Measurements from ENCODE around the gene PDZK1. TPM values are rescaled to one million over a fixed set of nuclear protein-coding genes. Genes with fewer than 3 reads are reported as not detected.

Gene PDZK1
- total and polyA plus RNA-seq, 2 of the 8 experiments (the other 6 are each of a cell fraction or from before 2014, with no cell fraction given) = 0.17 TPM; not detected in 1

GRCh38 chr1:145695821-145696629 is 11.1 kb downstream of the PDZK1 start:
- WGBS, 2 experiments (ENCODE audit: extremely low coverage in 1 of 2, insufficient coverage in 1 of 2, insufficient read length in 1 of 2, insufficient replicate concordance in 2 of 2, low coverage in 1 of 2, low lambda C conversion rate in 2 of 2, missing lambda C conversion rate in 1 of 2) = 85% methylated on average over 5 of the region's 5 CpGs; no CpG with 5 or more reads in 1 of the 2 experiments
- Histone ChIP-seq H3K27ac (ENCODE audit: low read depth, low read length) (no peak overlapping the region), H3K36me3 (ENCODE audit: control insufficient read depth in 2 of 4, insufficient read depth in 4 of 4, low read length in 3 of 4) (no peaks in the 10 kb centered on the region), H4K5ac (ENCODE audit: insufficient read length, low read depth, low read length) (no peak overlapping the region), H3K4ac (replicated peaks; ENCODE audit: insufficient read length, low read depth, low read length) (no peak overlapping the region), H2BK12ac (ENCODE audit: low read depth, low read length) (no peak overlapping the region), H4K20me1 (replicated peaks in 1 of 2; ENCODE audit: control insufficient read depth in 1 of 2, insufficient read depth in 2 of 2, low read length in 2 of 2) (no peaks in the 10 kb centered on the region), H3K79me1 (ENCODE audit: low read depth, low read length) (no peaks in the 10 kb centered on the region), H3K23ac (ENCODE audit: insufficient read length) (no peak overlapping the region), H2AFZ (ENCODE audit: low read length) (no peak overlapping the region), H2AK5ac (ENCODE audit: low read depth, low read length) (no peak overlapping the region), H2BK20ac (ENCODE audit: low read length) (no peak overlapping the region), H3K4me3 (ENCODE audit: extremely low read depth in 1 of 4, insufficient read depth in 2 of 4, low read depth in 3 of 4, low read length in 4 of 4) (no peak overlapping the region), H2BK15ac (ENCODE audit: low read length) (no peak overlapping the region), H3K27me3 (replicated peaks in 1 of 4; ENCODE audit: control insufficient read depth in 3 of 4, extremely low read depth in 1 of 4, insufficient read depth in 3 of 4, low read length in 3 of 4) (peaks cover 0 to 2% (median 0%) of the 10 kb centered on the region in 4 experiments; a peak in 1 of 7 replicates), H3K9me3 (ENCODE audit: insufficient read depth in 2 of 2, low read depth in 1 of 2, low read length in 1 of 2) (no peaks in the 10 kb centered on the region), H4K91ac (replicated peaks; ENCODE audit: insufficient read length, low read length) (no peak overlapping the region), H3K18ac (ENCODE audit: extremely low read depth, low read length) (no peak overlapping the region), H3K79me2 (ENCODE audit: control insufficient read depth in 1 of 2, insufficient read depth in 2 of 2, low read length in 2 of 2) (no peaks in the 10 kb centered on the region), H2BK5ac (ENCODE audit: low read depth, low read length) (no peak overlapping the region), H3K14ac (ENCODE audit: insufficient read length) (no peak overlapping the region), H2BK120ac (replicated peaks; ENCODE audit: low read depth, low read length) (no peak overlapping the region), H4K8ac (ENCODE audit: extremely low read depth, insufficient read depth, low read length) (no peak overlapping the region), H3K9ac (replicated peaks in 1 of 4; ENCODE audit: extremely low read depth in 1 of 4, low read depth in 3 of 4, low read length in 3 of 4) (no peak overlapping the region), H3K56ac (replicated peaks; ENCODE audit: insufficient read length, low read depth, low read length) (no peak overlapping the region), H3K4me1 (replicated peaks in 1 of 4; ENCODE audit: control insufficient read depth in 3 of 4, insufficient read depth in 4 of 4, low read length in 3 of 4) (no peaks in the 10 kb centered on the region), H3K23me2 (ENCODE audit: low read depth, low read length) (no peaks in the 10 kb centered on the region), H3K4me2 (ENCODE audit: insufficient read depth in 1 of 2, low read depth in 2 of 2, low read length in 2 of 2) (no peak overlapping the region)
- ChIA-PET CTCF (ENCODE audit: partially characterized antibody) (no interaction called here), POLR2A (ENCODE audit: partially characterized antibody) (no interaction called here)
- FAIRE-seq = no peak
- no peak for DNase-seq (ENCODE audit: low read depth in 1 of 2, low spot score in 2 of 2)
- TF ChIP-seq YY1 (IDR thresholded peaks at IDR 0.05; ENCODE audit: low read depth, low read length) (no peak), MAX (IDR thresholded peaks at IDR 0.05) (no peak), CTCF (IDR thresholded peaks at IDR 0.05; ENCODE audit: control extremely low read depth in 1 of 3, insufficient read depth in 1 of 3, low read depth in 1 of 3, low read length in 3 of 3) (no peak), ZNF274 (IDR thresholded peaks at IDR 0.05; ENCODE audit: borderline replicate concordance, extremely low read depth, low read length) (no peak), RAD21 (IDR thresholded peaks at IDR 0.05 in 1 of 2, conservative IDR thresholded peaks at IDR 0.05 in 1 of 2; ENCODE audit: low read depth in 2 of 2, low read length in 2 of 2) (no peak), BRCA1 (IDR thresholded peaks at IDR 0.05; ENCODE audit: low read depth, low read length) (no peak), SAP30 (IDR thresholded peaks at IDR 0.05; ENCODE audit: insufficient read depth, insufficient replicate concordance, low read length) (no peak)
